ENCODE results near the gene NLRX1. TPM values are rescaled to one million over a fixed set of nuclear protein-coding genes. Genes with fewer than 3 reads are reported as not detected.

NLRX1 gene
- total RNA-seq, 1 experiment from 2014 or later, result 6.7 TPM

- peaks cover 6% of the 10 kb centered on the region for H3K36me3 Mint-ChIP-seq (ENCODE audit: insufficient read depth, unreplicated experiment)
- DNase-seq, result no peak
- H3K4me1 Mint-ChIP-seq (ENCODE audit: low read depth, unreplicated experiment), result peaks cover 7% of the 10 kb centered on the region
- no peak for TF ChIP-seq CTCF (IDR thresholded peaks at IDR 0.05; ENCODE audit: unreplicated experiment)
- H3K9me3 Mint-ChIP-seq (ENCODE audit: low read depth, unreplicated experiment), result no peaks in the 10 kb centered on the region
- H3K27ac Mint-ChIP-seq (ENCODE audit: unreplicated experiment), result no peak overlapping the region
- peaks cover 12% of the 10 kb centered on the region for H3K27me3 Mint-ChIP-seq (ENCODE audit: unreplicated experiment)
- CTCF ChIA-PET, result interaction anchor here (1.2 kb wide), 1 partner anchor 85 kb away, joined by 3 read pairs; the partner anchor contains the start of gene C2CD2L
- intact Hi-C loops (cut with micrococcal nuclease; ENCODE audit: unreplicated experiment), result no loop called here
- H3K4me3 Mint-ChIP-seq (ENCODE audit: low read depth, unreplicated experiment), result no peak overlapping the region
- BruUV-seq (replicated peaks), result no TSS peak
Measured at GRCh38 chr11:119192111-119192510, 23.6 kb downstream of the NLRX1 start.

DNA sequence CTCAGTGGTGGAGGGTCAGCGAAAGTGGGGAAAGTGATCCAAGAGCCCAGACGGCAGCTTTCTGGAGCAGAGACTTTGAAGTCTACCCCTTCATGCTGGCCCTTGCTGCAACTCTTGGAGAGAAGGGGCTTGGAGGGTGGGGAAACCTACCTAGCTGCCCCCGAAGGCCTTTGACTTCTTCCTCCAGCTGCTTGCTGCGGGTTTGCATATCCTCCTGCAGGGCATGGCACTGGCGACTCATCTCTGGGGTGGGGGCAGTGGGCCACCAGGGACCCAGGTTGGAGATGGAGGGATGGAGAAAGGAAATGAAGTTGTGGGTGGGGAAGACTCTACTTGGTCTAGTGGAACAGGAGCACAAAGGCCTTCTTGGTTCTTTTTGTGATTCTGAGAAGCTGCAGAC, 24.5 kb downstream of the NLRX1 start:
- intact Hi-C loops (cut with micrococcal nuclease; ENCODE audit: unreplicated experiment), result no loop called here
- peaks cover 6% of the 10 kb centered on the region for H3K36me3 Mint-ChIP-seq (ENCODE audit: insufficient read depth, unreplicated experiment)
- no peaks in the 10 kb centered on the region for H3K9me3 Mint-ChIP-seq (ENCODE audit: low read depth, unreplicated experiment)
- CTCF ChIA-PET, result no interaction called here
- peaks cover 9% of the 10 kb centered on the region for H3K4me1 Mint-ChIP-seq (ENCODE audit: low read depth, unreplicated experiment)
- DNase-seq, result no peak
- no peak for TF ChIP-seq CTCF (IDR thresholded peaks at IDR 0.05; ENCODE audit: unreplicated experiment)
- H3K27me3 Mint-ChIP-seq (ENCODE audit: unreplicated experiment), result peaks cover 12% of the 10 kb centered on the region
- no peak overlapping the region for H3K4me3 Mint-ChIP-seq (ENCODE audit: low read depth, unreplicated experiment)
- no peak overlapping the region for H3K27ac Mint-ChIP-seq (ENCODE audit: unreplicated experiment)
- BruUV-seq (replicated peaks), result no TSS peak

GRCh38 chr11:119193626-119194025, 25.1 kb downstream of the NLRX1 start:
- no peak for TF ChIP-seq CTCF (IDR thresholded peaks at IDR 0.05; ENCODE audit: unreplicated experiment)
- Mint-ChIP-seq H3K9me3 (ENCODE audit: low read depth, unreplicated experiment) (no peaks in the 10 kb centered on the region), H3K27ac (ENCODE audit: unreplicated experiment) (no peak overlapping the region), H3K36me3 (ENCODE audit: insufficient read depth, unreplicated experiment) (peaks cover 6% of the 10 kb centered on the region), H3K4me1 (ENCODE audit: low read depth, unreplicated experiment) (peaks cover 9% of the 10 kb centered on the region), H3K27me3 (ENCODE audit: unreplicated experiment) (peaks cover 12% of the 10 kb centered on the region), H3K4me3 (ENCODE audit: low read depth, unreplicated experiment) (no peak overlapping the region)
- no peak for DNase-seq
- CTCF ChIA-PET, result no interaction called here
- intact Hi-C loops (cut with micrococcal nuclease; ENCODE audit: unreplicated experiment), result no loop called here
- no TSS peak for BruUV-seq (replicated peaks)

DNA sequence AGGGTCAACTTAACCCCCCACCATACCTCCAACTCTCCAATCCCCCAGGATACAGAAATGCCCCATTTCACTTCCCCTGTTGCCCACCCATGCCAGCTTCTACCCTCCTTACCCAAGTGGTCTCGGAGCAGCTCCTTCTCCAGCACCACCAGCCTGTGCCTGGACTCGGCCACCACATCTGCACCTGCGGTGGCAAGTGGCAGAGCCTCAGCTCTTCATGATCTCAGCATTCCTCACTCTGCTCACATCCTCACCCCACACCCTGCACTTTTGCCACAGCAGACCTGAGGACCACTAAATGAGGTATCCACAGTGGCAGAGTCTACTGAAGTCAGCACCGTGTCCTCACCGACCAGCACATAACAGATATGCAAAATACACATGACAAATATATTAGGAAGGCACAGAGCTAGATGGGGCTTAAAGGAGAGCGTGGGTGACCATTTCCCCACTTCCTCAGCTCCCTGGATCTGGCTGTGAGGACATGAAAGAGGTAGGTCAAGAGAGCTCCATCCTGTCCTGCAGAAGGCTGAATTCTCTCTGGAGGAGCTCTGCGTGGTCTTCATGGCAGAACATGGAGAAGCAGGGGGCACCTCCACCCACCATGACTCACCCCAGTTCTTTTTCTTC, 26.4 kb downstream of the NLRX1 start:
- Mint-ChIP-seq H3K4me1 (ENCODE audit: low read depth, unreplicated experiment) (peaks cover 9% of the 10 kb centered on the region), H3K27ac (ENCODE audit: unreplicated experiment) (no peak overlapping the region), H3K27me3 (ENCODE audit: unreplicated experiment) (peaks cover 12% of the 10 kb centered on the region), H3K4me3 (ENCODE audit: low read depth, unreplicated experiment) (no peak overlapping the region), H3K36me3 (ENCODE audit: insufficient read depth, unreplicated experiment) (peaks cover 6% of the 10 kb centered on the region), H3K9me3 (ENCODE audit: low read depth, unreplicated experiment) (no peaks in the 10 kb centered on the region)
- intact Hi-C loops (cut with micrococcal nuclease; ENCODE audit: unreplicated experiment), result loop anchor here (5.0 kb wide), 1 partner anchor 93 kb away; the partner anchor contains the start of gene DPAGT1
- TF ChIP-seq CTCF (IDR thresholded peaks at IDR 0.05; ENCODE audit: unreplicated experiment), result no peak
- no peak for DNase-seq
- no TSS peak for BruUV-seq (replicated peaks)
- CTCF ChIA-PET, result no interaction called here

Data from Calu3 (cell line).